Fibroblast of peridontal ligament (primary cell): Measurements from ENCODE around the gene POLR2M.
A peak's percentile ranks its signal among the peaks of the same experiment; 100 is the strongest.

ENCODE experiments used
- DNase-seq: peaks from one replicate; pipeline ENCODE4 v3.0.0-alpha.2; 2010; ENCODE audit errors: extremely low read depth

POLR2M gene

DNA sequence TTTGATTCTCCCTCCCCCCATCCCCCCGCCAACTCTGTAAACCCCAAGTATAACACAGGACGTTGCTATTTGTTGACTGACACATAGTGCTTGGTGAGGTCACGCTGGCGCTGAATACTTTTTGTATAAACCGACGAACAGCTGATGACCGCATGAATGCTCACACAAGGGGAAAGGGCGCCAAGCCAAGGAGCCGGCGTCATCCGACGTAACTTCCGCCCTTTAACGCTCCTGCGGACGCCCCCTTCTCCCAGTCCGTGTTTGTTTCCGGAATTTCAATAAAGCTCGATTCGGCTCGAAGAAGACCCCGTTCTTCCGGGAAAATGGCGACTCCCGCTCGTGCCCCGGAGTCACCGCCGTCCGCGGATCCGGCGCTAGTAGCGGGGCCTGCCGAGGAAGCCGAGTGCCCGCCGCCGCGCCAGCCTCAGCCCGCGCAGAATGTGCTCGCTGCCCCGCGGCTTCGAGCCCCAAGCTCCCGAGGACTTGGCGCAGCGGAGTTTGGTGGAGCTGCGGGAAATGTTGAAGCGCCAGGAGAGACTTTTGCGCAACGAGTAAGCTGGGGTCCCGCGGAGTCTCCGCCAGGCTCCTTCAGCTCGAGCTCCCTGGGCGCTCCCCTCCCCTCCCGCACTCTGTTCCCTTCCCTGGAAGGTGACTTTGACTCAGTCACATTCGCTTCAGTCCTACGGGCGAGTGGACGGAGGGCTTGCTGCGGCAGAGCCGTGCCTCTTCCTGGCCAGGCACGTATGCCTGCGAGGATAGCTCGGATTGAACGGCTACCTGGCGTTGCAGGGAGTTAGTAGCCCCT lies at the start of gene POLR2M:
Gene POLR2M (plus strand): TSS at position 310 of the 805 bp plus-strand sequence. CDS start 129 bp downstream, at position 439.
- peak; percentile 100 for DNase-seq

DNA sequence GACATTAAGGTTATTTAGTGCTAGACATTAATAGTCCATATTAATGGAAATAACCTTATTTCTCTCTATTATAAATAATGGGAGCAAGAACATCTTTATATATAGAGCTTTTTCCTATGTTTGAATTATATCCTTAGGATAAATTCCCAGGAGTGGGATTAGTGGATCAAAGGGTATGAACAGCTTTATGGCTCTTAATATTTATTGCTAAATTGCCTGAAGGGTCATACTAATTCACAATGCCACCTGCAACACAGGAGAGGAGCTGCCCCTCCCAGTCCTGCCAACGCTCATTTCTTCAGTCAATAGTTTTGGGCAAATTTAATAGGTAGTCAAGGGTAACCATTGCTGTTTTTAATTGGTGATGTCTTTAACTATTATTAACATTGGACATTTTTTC lies 48.9 kb upstream of the POLR2M start:
- DNase-seq: no peak

DNA sequence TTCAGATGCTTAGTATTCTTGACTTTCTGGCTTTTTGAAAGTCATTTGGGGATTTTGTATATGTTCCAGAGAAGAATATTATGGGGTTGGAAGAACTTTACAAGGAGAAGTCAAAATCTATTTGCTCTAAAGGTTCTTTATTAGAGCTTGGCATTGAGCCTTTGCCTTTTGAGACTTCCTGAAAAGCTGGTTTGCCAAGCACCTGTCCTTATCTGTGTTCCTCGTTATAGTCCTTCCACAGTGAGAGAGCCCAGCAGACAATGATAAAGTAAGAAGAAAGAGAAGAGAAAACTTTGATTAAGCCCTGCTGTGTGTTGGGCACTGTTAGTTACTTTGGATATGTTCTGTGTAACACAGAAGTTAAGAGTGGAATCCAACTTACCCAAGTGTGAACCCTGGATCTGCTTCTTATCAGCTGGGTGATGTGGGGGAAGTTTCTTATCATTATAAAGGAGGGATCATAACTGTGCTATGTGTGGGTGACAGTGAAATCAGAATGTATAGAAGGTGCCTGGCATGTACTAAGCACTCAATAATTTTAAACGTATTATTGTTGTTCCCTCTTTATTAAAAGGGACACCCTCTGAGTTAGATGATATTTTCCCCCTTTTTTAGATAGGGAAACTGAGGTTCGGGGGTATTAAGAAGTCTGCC lies 44.3 kb upstream of the POLR2M start:
- no peak for DNase-seq

DNA sequence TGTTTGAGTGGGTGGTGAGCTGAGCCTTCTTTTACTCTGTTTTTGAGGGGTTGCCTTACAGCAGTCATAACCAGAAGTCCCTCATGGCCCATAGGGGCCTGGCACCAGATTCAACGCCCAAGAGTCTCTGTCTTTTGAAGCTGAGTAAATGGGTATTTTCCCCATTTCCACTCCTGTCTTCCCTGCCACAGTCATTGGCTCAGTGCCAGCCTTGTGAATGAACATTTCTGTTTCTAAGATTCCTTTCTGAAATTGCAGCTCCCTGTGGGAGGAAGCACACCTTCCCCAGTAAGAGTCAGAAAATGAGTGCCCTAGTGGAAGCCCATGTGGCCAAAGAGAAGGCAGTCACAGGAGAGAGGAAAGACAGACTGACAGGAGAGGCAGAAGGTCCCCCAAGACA lies 43.7 kb upstream of the POLR2M start:
- no peak for DNase-seq

DNA sequence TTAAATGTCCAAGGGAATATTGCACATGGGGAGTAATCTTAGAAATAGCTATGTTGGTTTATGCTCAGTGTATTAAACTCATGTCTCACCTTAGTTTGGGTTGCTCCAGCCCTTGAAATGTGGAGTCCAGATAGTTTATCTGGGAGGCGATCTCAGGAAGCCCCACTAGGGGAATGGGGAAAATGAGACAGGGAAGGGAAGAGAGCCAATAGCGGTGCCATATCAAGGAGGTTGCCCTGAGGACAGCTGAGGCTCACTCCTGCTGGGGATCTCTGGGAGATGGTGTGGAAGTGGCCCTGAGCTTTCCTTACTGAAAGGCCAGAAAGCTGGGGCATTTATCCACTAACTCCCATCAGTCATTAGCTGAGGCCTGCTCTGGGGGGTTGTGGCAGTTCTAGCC lies 43.3 kb upstream of the POLR2M start:
- no peak for DNase-seq

DNA sequence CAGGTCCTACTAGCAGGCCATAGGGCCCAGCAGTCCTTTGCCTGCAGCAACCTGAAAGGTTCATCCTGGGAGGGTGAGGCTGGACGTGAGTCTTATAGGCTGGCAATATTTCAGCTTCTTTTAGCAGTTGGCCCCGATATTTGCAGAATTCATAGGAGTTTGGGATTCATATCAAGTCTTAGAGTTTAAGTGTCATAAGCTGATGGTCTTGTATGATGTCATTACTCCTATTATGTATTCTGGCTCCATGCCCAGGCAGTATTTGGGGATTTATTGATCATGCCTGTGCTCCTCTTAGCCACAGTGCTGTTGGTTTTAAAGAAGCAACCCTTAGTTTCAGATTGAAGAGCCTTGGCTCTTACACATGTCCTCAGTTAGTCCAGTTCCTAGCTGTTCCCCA lies 41.3 kb upstream of the POLR2M start:
- no peak for DNase-seq

DNA sequence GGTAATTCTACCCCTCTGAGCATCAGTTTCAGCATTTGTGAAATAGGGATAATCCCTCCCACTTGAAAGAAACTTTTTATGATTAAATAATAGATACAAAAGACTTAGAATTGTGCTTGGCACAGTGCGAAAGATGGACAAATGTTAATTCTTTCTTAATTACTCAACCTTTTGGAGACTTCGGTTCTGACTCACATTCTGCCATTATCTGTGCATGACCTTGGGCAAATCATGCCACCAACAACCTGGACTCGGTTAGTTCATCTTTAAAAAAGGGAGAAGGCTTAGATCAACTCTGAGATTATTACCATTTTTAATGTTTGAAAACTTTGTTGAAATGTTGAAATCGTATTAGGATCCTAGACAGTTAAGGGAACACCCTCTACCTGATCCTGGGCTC lies 40.6 kb upstream of the POLR2M start:
- no peak for DNase-seq

DNA sequence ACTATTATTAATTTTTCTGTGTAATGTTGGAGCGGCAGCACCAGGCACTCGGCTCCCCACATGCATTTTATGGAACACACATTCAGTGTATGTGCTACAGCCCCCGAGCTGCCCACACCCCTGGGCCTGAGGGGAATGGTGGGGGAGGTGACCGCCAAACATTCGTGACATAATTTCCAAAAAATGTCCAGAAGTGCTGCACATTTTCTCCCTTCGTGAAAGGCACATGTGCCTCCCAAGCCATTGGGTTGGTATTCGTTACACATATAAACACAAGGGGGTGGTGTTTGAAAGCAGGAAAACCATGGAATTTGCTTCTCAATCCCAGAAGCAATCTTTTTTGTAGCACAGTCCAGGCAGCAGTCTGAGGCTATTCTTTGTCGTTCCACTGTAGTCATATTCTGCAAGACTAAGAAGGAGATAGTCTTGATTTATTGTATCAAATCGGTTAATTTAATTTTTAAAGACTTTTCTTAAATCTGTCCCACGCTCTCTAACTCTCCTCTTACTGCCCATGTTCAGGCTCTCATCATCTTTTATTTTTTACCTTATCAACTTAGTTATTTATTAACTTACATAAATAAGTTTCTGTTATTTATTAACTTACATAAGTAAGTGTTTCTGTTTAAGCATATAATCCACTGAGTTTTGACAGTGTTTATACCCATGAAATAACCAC lies 39.2 kb upstream of the POLR2M start:
- DNase-seq: peak; percentile 82

DNA sequence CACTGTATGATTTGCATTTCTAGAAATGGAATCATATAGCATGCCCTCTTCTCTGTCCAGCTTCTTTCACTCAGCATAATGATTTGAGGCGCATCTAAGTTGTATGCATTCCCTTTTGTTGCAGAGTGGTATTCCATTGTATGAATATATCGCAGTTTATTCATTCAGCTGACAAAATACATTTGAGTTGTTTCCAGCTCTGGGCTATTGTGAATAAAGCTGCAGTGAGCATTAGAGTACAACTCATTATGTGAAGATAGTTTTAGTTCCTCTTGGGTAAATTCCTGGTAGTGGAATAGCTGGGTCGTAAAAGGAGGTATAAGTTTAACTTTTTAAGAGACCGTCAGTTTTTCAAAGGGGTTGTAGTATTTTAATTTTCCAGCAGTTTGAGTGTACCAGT lies 38.5 kb upstream of the POLR2M start:
- DNase-seq: no peak

DNA sequence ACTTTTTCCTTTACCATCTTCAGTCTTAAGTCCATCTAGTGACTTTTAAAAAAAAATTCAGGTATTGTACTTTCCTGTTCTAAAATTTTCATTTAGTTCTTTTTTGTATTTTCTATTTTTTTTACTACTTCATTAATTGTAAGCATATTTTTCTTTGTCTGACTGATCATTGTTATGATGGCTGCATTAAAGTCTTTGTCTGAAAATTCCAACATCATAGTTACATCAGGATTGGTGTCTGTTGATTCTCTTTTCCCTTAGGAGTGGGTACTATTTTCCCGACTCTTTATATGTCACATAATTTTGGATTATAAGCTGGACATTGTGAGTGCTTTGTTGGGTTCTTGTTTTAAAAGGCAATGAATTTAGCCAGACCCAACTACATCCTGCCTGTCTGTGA lies 34.9 kb upstream of the POLR2M start:
- DNase-seq: peak; percentile 17

DNA sequence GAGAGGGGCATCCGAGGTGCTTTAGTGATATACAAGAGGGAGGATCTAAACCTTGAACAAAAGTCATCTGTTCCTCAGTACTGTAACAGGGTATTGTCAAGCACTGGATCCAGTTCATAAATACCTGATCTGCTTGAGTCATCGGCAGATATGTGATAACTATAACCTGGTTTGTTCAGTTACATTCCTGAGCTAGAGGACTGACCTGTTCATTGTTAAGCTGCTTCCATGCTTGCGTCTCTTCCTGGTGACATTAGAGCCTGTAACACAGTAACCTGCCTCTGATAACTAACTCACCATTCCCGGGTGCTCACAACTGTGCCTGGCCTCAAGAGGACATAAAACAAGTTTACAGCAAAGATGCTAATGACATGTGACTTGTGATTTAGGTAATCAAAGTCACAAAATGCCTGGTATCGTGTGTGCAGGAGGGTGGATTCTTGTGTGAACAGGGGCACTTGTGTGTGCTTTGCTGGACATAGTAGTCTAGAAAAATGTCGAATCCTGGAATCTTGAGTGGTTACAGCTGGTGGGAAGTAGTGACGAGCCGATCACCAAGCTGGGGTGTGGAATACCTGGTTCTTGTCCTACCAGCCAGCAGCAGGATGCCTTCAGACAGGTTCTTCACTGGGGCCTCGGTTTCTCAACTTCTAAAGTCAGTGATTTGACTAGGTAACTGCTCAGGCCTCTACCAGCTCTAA lies 30.9 kb upstream of the POLR2M start:
- DNase-seq: no peak

DNA sequence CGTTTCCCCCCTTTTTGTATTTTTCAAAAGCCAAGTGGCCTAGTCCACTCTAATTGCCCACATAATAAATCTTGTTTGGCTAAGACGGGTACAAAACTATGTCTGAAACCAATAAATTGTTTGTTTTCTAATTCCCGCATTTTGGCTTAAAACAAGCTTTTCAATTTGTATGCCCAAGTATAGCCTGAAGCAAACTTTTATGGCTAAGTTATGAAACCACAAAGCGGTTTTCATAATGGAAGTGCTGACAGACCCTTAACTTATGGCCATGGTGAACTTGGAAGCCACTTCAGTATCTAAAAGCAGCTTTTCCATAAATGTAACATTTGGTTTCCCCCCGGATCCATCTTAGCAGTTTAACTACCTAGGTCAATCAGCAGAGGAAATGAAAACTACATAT lies 29.9 kb upstream of the POLR2M start:
- DNase-seq: no peak

DNA sequence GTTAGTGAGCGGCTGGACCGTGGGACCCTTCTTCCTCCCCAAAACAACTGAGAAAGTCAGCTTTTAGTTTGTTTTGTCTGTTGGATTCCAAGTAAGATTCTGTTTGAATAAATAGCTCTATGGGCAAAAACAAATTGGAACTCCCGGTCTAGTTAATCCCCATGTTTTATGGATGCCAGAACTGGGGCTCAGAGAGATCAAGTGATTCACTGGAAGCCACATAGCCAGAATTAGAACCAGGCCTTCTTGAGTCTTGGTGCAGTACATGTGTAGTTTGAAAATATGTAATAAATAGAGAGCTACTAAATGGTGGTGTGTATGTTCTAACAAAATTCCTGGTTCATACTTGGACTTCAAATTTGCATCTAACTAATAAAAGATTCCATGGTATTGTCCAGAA lies 29.3 kb upstream of the POLR2M start:
- DNase-seq: no peak

DNA sequence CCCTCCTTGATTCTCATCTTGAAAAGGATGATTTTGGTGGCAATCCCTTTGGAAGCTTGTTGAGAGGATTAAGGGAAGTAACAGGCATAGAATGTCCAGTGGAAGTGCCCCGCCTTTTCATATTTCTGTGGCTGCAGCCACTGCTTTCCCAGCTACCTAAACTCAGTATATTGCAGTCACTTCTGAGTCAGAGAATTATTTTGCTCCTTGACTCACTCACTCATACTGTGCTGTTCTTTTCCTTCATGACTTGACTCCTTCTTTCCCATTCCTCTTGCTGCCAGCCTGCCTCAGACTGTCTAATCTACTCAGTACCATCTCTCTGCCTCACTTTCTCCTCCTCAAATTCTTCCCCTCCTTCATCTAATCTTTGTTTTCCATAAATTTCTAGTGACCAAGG lies 26.5 kb upstream of the POLR2M start:
- peak; percentile 70 for DNase-seq

DNA sequence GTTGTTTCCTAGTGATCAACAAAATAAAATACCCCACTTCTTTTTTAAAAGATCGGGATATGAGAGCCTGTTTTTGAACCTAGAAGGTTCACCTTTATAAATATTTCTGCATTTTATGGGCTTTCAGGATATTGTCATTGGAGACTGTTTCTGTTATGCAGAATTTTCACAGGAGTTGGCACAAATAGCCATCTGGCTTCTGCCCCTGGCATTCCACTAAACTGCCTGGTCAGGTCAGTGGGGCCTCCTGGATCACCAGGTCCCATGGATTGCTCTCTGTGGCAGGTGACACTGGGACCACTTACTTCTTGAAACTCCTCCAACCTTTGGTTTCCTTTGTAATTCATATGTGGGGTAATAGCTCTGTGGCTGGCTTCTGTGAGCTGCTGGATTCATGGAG lies 25.5 kb upstream of the POLR2M start:
- no peak for DNase-seq

DNA sequence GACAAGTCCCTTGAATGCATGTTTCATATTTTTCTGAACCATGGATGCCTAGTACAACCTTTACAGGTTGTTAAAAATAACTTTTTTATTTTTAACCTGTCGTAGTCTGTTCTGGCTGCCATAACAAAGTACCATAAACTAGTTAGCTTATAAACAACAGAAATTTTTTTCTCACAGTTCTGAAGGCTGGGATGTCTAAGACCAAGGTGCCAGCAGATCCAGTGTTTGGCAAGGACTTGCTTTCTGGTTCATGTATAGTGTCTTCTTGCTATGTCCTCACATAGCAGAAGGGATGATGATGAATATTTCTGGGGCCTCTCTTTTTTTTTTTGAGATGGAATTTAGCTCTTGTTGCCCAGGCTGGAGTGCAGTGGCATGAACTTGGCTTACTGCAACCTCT lies 23.0 kb upstream of the POLR2M start:
- DNase-seq: no peak

DNA sequence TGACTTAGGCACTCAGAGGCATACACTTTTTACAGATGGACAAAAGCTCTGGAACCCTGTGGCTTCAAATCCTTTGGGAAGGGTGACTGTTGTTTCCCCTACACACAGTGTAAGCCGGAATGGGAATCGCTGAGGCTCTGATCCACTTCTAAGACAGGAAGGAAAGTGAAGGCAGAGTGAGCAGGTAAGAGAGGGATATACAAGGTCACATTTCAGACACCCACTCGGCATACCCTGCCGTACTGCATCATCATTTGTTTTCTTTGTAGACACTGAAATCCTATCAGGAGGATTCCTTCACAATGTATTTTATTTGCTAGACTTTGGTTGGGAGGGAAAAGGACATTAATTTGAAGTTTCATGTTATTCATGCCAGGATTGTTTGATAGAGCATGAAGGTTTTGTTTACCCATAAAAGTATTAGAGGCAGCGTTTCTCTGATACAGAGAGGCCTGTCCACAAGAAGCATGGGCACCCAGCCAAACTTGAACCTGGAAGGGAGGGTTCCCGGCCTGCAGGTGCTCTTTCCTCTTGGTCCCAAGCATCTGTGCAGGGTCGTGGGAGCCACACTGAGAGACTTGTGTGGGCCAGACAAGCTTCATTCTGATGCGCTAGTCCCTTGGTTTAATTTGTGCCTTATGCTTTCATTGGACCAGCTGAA lies 21.9 kb upstream of the POLR2M start:
- no peak for DNase-seq

DNA sequence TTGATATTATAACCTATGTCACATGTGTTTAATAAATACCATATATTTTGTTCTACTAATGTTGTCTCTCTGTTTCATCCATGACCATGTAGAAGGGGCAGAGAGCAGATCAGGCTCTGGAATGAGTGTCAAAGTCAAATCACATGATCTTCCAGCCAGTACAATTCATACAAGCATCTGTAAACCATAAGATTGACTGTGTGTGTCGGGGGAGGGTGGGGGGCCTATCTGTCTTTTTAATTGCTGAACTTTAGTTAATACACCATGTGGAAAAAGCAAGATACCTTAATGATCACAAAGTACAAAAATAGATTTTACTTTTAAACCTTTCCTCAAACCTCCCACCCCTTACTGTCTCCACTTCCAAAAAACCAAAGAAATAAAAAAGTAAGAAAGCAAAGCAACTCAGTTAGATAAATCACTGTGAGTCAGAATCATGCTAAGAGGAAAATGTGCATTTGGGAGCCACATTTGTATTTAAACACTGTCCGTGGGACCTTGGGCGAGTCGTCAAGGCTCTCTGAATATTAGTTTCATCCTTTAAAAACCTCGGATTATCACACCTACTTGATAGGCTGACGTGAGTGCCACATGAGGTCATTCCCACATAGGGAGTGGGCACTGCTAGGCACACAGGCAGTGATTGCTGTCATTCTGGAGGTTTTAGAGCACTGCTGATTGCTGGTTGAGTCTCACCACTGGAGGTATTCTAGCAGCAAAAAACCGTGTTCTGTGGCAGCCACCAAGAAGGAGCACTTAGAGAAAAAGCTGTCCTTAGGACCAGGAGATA lies 21.0 kb upstream of the POLR2M start:
- no peak for DNase-seq

DNA sequence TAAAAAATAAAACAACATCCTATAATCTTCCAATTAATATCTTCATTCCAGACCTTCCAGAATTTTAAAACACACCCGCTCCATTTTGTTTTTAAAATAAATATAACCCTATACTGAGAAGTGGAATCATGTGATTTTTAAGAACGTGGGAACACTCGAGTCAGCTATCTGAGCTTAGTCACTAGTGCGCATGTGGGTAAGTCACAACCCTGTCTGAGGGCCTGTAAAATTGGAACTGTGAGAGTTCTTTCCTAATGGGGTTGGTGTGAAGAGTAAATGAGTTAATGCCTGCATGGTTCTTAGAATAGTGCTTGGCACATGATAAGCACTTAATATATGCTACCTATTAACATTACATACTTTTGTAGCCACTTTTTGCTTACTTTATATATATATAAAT lies 19.9 kb upstream of the POLR2M start:
- DNase-seq: no peak

DNA sequence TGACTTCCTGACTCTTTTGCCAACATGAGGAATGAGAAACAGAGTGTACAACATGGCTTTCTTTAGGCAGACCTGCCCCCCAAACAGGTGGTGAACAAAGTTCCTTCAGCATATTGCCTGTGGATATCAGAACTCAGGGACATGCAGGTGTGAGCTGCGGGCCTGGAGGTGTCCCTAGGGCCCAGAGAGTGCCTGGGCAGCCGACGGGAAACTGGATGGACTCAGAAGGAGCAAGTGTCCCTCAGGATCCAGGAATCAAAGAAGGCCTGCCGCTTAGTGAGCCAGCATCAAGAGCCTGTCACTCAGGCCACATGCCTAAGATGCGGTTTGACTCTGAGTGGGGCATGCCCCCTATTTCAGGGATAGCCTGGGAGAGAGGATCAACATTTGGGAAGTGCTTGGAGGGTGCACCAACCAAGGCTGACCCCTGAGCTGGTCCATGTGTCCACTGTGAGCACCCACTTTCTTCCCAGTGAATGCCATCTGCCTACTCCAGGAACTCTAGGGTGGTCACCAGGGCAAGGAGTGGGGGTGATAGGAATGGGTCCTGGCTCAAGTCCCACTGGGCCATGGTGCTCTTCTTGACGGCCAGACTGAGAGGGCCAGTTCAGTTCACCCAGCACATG lies 16.1 kb upstream of the POLR2M start:
- DNase-seq: no peak

DNA sequence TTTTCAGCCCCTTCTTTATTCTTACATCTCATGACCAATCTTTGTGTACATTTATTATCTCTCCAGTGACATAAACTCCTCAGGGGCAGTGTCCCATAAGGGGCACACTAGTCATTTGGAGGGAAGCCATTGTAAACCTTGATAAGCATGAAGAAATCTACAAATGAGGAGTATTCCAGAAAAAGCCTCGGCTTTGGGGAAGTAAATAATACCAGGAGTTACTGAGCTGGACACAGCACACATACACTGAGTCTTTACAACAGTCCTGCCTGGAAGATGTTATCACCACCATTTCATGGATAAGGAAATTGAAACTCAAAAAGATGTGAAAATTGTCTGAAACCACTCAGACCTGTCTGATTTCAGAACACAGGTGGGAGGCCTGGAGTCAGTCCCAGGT lies 15.4 kb upstream of the POLR2M start:
- no peak for DNase-seq
